ENCODE data around the gene ANKRD24.
"Not testable (repeated sequence)": the region's sequence is repeated elsewhere in the genome, so short reads cannot be mapped to it uniquely, and the experiment has no call there.

ANKRD24 gene

GRCh38 chr19:4189641-4190040 lies 7.2 kb downstream of the ANKRD24 start:
- Histone ChIP-seq H3K9ac (ENCODE audit: low read depth, low read length) (no peak overlapping the region), H3K27me3 (ENCODE audit: insufficient read depth, low read length) (no peaks in the 10 kb centered on the region), H3K9me3 (ENCODE audit: insufficient read depth, low read depth, low read length) (no peaks in the 10 kb centered on the region), H3K36me3 (ENCODE audit: insufficient read depth, low read depth, low read length) (no peaks in the 10 kb centered on the region), H3K27ac (ENCODE audit: low read length) (no peak overlapping the region), H3K4me3 (ENCODE audit: low read length) (no peak overlapping the region), H3K4me1 (ENCODE audit: insufficient read depth, low read length) (no peaks in the 10 kb centered on the region)

GRCh38 chr19:4192537-4192936 lies 10.0 kb downstream of the ANKRD24 start:
- H3K27ac ChIP-seq (ENCODE audit: low read length); H3K36me3 ChIP-seq (ENCODE audit: insufficient read depth, low read depth, low read length); H3K27me3 ChIP-seq (ENCODE audit: insufficient read depth, low read length); H3K4me1 ChIP-seq (ENCODE audit: insufficient read depth, low read length); H3K4me3 ChIP-seq (ENCODE audit: low read length); H3K9me3 ChIP-seq (ENCODE audit: insufficient read depth, low read depth, low read length); H3K9ac ChIP-seq (ENCODE audit: low read depth, low read length): not testable (repeated sequence)

- Histone ChIP-seq H3K4me1 (ENCODE audit: insufficient read depth, low read length) (peaks cover 2% of the 10 kb centered on the region; the same call in 1 of the 2 replicates), H3K27me3 (ENCODE audit: insufficient read depth, low read length) (peaks cover 24% of the 10 kb centered on the region), H3K4me3 (ENCODE audit: low read length) (no peak overlapping the region), H3K27ac (ENCODE audit: low read length) (no peak overlapping the region), H3K36me3 (ENCODE audit: insufficient read depth, low read depth, low read length) (no peaks in the 10 kb centered on the region), H3K9ac (ENCODE audit: low read depth, low read length) (no peak overlapping the region), H3K9me3 (ENCODE audit: insufficient read depth, low read depth, low read length) (no peaks in the 10 kb centered on the region)
Measured at GRCh38 chr19:4194353-4194752, 11.9 kb downstream of the ANKRD24 start.

- Histone ChIP-seq H3K4me3 (ENCODE audit: low read length) (no peak overlapping the region), H3K36me3 (ENCODE audit: insufficient read depth, low read depth, low read length) (no peaks in the 10 kb centered on the region), H3K27me3 (ENCODE audit: insufficient read depth, low read length) (peaks cover 33% of the 10 kb centered on the region), H3K9me3 (ENCODE audit: insufficient read depth, low read depth, low read length) (no peaks in the 10 kb centered on the region), H3K4me1 (ENCODE audit: insufficient read depth, low read length) (peaks cover 2% of the 10 kb centered on the region; the same call in 1 of the 2 replicates), H3K27ac (ENCODE audit: low read length) (no peak overlapping the region), H3K9ac (ENCODE audit: low read depth, low read length) (no peak overlapping the region)
Measured at GRCh38 chr19:4196009-4196408, 13.5 kb downstream of the ANKRD24 start.

GRCh38 chr19:4196587-4197148 lies 14.2 kb downstream of the ANKRD24 start:
- H3K4me1 ChIP-seq (ENCODE audit: insufficient read depth, low read length) = peaks cover 2% of the 10 kb centered on the region; the same call in 1 of the 2 replicates
- no peak overlapping the region for H3K27ac ChIP-seq (ENCODE audit: low read length)
- H3K36me3 ChIP-seq (ENCODE audit: insufficient read depth, low read depth, low read length) = no peaks in the 10 kb centered on the region
- H3K4me3 ChIP-seq (ENCODE audit: low read length) = no peak overlapping the region
- peaks cover 33% of the 10 kb centered on the region for H3K27me3 ChIP-seq (ENCODE audit: insufficient read depth, low read length)
- H3K9ac ChIP-seq (ENCODE audit: low read depth, low read length) = no peak overlapping the region
- H3K9me3 ChIP-seq (ENCODE audit: insufficient read depth, low read depth, low read length) = no peaks in the 10 kb centered on the region

- no peak overlapping the region for H3K9ac ChIP-seq (ENCODE audit: low read depth, low read length)
- no peaks in the 10 kb centered on the region for H3K9me3 ChIP-seq (ENCODE audit: insufficient read depth, low read depth, low read length)
- H3K27me3 ChIP-seq (ENCODE audit: insufficient read depth, low read length) = peaks cover 33% of the 10 kb centered on the region
- peaks cover 2% of the 10 kb centered on the region; the same call in 1 of the 2 replicates for H3K4me1 ChIP-seq (ENCODE audit: insufficient read depth, low read length)
- H3K36me3 ChIP-seq (ENCODE audit: insufficient read depth, low read depth, low read length) = no peaks in the 10 kb centered on the region
- H3K4me3 ChIP-seq (ENCODE audit: low read length) = peak overlapping the region; percentile 63; the same call in 1 of the 2 replicates
- H3K27ac ChIP-seq (ENCODE audit: low read length) = no peak overlapping the region
Measured at GRCh38 chr19:4197228-4197624, 14.7 kb downstream of the ANKRD24 start.

- Histone ChIP-seq H3K4me3 (ENCODE audit: low read length) (peak overlapping the region; percentile 63), H3K4me1 (ENCODE audit: insufficient read depth, low read length) (peaks cover 2% of the 10 kb centered on the region; the same call in 1 of the 2 replicates), H3K36me3 (ENCODE audit: insufficient read depth, low read depth, low read length) (no peaks in the 10 kb centered on the region), H3K9me3 (ENCODE audit: insufficient read depth, low read depth, low read length) (no peaks in the 10 kb centered on the region), H3K9ac (ENCODE audit: low read depth, low read length) (no peak overlapping the region), H3K27me3 (ENCODE audit: insufficient read depth, low read length) (peaks cover 33% of the 10 kb centered on the region), H3K27ac (ENCODE audit: low read length) (no peak overlapping the region)
Measured at GRCh38 chr19:4197625-4198466, 15.4 kb downstream of the ANKRD24 start.

GRCh38 chr19:4198467-4199126 lies 16.1 kb downstream of the ANKRD24 start:
- H3K9ac ChIP-seq (ENCODE audit: low read depth, low read length) = no peak overlapping the region; the same call in 1 of the 2 replicates
- peak overlapping the region; percentile 55 for H3K4me3 ChIP-seq (ENCODE audit: low read length)
- H3K4me1 ChIP-seq (ENCODE audit: insufficient read depth, low read length) = peaks cover 2% of the 10 kb centered on the region; the same call in 1 of the 2 replicates

GRCh38 chr19:4199699-4200293 lies 17.3 kb downstream of the ANKRD24 start:
- Histone ChIP-seq H3K27me3 (ENCODE audit: insufficient read depth, low read length) (peaks cover 33% of the 10 kb centered on the region), H3K9ac (ENCODE audit: low read depth, low read length) (no peak overlapping the region), H3K4me3 (ENCODE audit: low read length) (no peak overlapping the region), H3K36me3 (ENCODE audit: insufficient read depth, low read depth, low read length) (no peaks in the 10 kb centered on the region), H3K4me1 (ENCODE audit: insufficient read depth, low read length) (peaks cover 2% of the 10 kb centered on the region; the same call in 1 of the 2 replicates), H3K27ac (ENCODE audit: low read length) (no peak overlapping the region), H3K9me3 (ENCODE audit: insufficient read depth, low read depth, low read length) (no peaks in the 10 kb centered on the region)

More at GRCh38 chr19:4198467-4199126, 16.1 kb downstream of the ANKRD24 start:
- no peaks in the 10 kb centered on the region for H3K36me3 ChIP-seq (ENCODE audit: insufficient read depth, low read depth, low read length)
- no peak overlapping the region for H3K27ac ChIP-seq (ENCODE audit: low read length)
- no peaks in the 10 kb centered on the region for H3K9me3 ChIP-seq (ENCODE audit: insufficient read depth, low read depth, low read length)
- H3K27me3 ChIP-seq (ENCODE audit: insufficient read depth, low read length) = peaks cover 33% of the 10 kb centered on the region

GRCh38 chr19:4200940-4201542 lies 18.6 kb downstream of the ANKRD24 start:
- Histone ChIP-seq H3K9ac (ENCODE audit: low read depth, low read length) (no peak overlapping the region), H3K27me3 (ENCODE audit: insufficient read depth, low read length) (peaks cover 33% of the 10 kb centered on the region), H3K9me3 (ENCODE audit: insufficient read depth, low read depth, low read length) (no peaks in the 10 kb centered on the region), H3K4me1 (ENCODE audit: insufficient read depth, low read length) (peaks cover 2% of the 10 kb centered on the region; the same call in 1 of the 2 replicates), H3K27ac (ENCODE audit: low read length) (no peak overlapping the region), H3K4me3 (ENCODE audit: low read length) (no peak overlapping the region), H3K36me3 (ENCODE audit: insufficient read depth, low read depth, low read length) (no peaks in the 10 kb centered on the region)

GRCh38 chr19:4201798-4202197 lies 19.3 kb downstream of the ANKRD24 start:
- peaks cover 2% of the 10 kb centered on the region; the same call in 1 of the 2 replicates for H3K4me1 ChIP-seq (ENCODE audit: insufficient read depth, low read length)
- no peak overlapping the region for H3K9ac ChIP-seq (ENCODE audit: low read depth, low read length)
- H3K36me3 ChIP-seq (ENCODE audit: insufficient read depth, low read depth, low read length) = no peaks in the 10 kb centered on the region
- H3K4me3 ChIP-seq (ENCODE audit: low read length) = no peak overlapping the region
- no peak overlapping the region for H3K27ac ChIP-seq (ENCODE audit: low read length)
- H3K9me3 ChIP-seq (ENCODE audit: insufficient read depth, low read depth, low read length) = no peaks in the 10 kb centered on the region
- peaks cover 31% of the 10 kb centered on the region for H3K27me3 ChIP-seq (ENCODE audit: insufficient read depth, low read length)

All from iPS-20b (cell line).